Endodermal cell (in vitro differentiated cells): ENCODE data around the gene ACOT8. TPM values are rescaled to one million over a fixed set of nuclear protein-coding genes. Genes with fewer than 3 reads are reported as not detected.

ENCODE experiments used
- DNase-seq: peaks from one replicate; pipeline ENCODE4 v3.0.0-alpha.2; 2017
- H3K27ac ChIP-seq: 2 replicates; pipeline ENCODE4 v1.5.1; 2013; ENCODE audit warnings: mild to moderate bottlenecking, low read depth, low read length, moderate library complexity
- H3K27me3 ChIP-seq: 2 replicates; pipeline ENCODE4 v1.6.1; 2013; ENCODE audit warnings: mild to moderate bottlenecking, low read length, moderate library complexity; ENCODE audit not compliant: insufficient read depth, control insufficient read depth, poor library complexity, severe bottlenecking
- H3K36me3 ChIP-seq: 2 replicates; pipeline ENCODE4 v1.7.0; 2013; ENCODE audit warnings: mild to moderate bottlenecking, low read length, moderate library complexity; ENCODE audit not compliant: control insufficient read depth, insufficient read depth
- H3K4me1 ChIP-seq: one replicate; pipeline ENCODE4 v1.7.0; 2013; ENCODE audit warnings: low read length; ENCODE audit not compliant: control insufficient read depth, insufficient read depth
- H3K4me3 ChIP-seq: 2 replicates; pipeline ENCODE4 v1.5.1; 2013; ENCODE audit warnings: mild to moderate bottlenecking, low read length, moderate library complexity
- H3K9ac ChIP-seq: 2 replicates; pipeline ENCODE4 v1.6.1; 2013; ENCODE audit warnings: mild to moderate bottlenecking, low read length, moderate library complexity; ENCODE audit not compliant: poor library complexity, severe bottlenecking; ENCODE audit errors: extremely low read depth
- H3K9me3 ChIP-seq: 2 replicates; pipeline ENCODE4 v1.6.1; 2013; ENCODE audit warnings: mild to moderate bottlenecking, low read length, moderate library complexity; ENCODE audit not compliant: control insufficient read depth
- H3K27ac Mint-ChIP-seq: 2 replicates; pipeline ENCODE4 v1.8.0; 2020; ENCODE audit warnings: mixed read lengths
- H3K27me3 Mint-ChIP-seq: 2 replicates; pipeline ENCODE4 v1.8.0; 2021; ENCODE audit warnings: mild to moderate bottlenecking, mixed read lengths; ENCODE audit not compliant: insufficient read depth
- H3K36me3 Mint-ChIP-seq: 2 replicates; pipeline ENCODE4 v1.8.0; 2020; ENCODE audit warnings: low read depth, mixed read lengths
- H3K4me1 Mint-ChIP-seq: 2 replicates; pipeline ENCODE4 v1.8.0; 2020; ENCODE audit warnings: mixed read lengths
- H3K4me3 Mint-ChIP-seq: 2 replicates; pipeline ENCODE4 v1.8.0; 2020; ENCODE audit warnings: mild to moderate bottlenecking, moderate library complexity, mixed read lengths
- H3K9me3 Mint-ChIP-seq: 2 replicates; pipeline ENCODE4 v1.8.0; 2020; ENCODE audit warnings: mild to moderate bottlenecking, mixed read lengths
- WGBS, 2 experiments: methylation state at CpG; one replicate each; pipeline versions ENCODE4 v1.1.5 to v1.1.7; 2013; ENCODE audit warnings: missing lambda C conversion rate in 2 of 2, mixed read lengths in 1 of 2; ENCODE audit not compliant: insufficient coverage in 1 of 2, insufficient read length in 1 of 2; 5-methylcytosine and 5-hydroxymethylcytosine counted together
- total RNA-seq, 2 donors: library from RNA; stranded (reverse); fragmentation: NEBNext Ultra II Directional in 1 of 2; extraction: Animal tissue kit (Norgen Biotek cat#: 25700) in 1 of 2; gene quantifications; 2 replicates in 1 of 2; 3 replicates in 1 of 2; pipeline ENCODE4 v1.2.1, GENCODE V29; 2021
- TF ChIP-seq, protein P1 (sequence below): fragments of 200-600 bp; sonication (generic); conservative IDR thresholded peaks from 2 replicates; pipeline ENCODE4 v1.5.0; 2021; ENCODE audit warnings: antibody characterized with exemption, mild to moderate bottlenecking

ACOT8 gene
- total RNA-seq, 2 donors from 2014 or later = 24.3 to 27.9 TPM

- TF ChIP-seq, protein P1, sequence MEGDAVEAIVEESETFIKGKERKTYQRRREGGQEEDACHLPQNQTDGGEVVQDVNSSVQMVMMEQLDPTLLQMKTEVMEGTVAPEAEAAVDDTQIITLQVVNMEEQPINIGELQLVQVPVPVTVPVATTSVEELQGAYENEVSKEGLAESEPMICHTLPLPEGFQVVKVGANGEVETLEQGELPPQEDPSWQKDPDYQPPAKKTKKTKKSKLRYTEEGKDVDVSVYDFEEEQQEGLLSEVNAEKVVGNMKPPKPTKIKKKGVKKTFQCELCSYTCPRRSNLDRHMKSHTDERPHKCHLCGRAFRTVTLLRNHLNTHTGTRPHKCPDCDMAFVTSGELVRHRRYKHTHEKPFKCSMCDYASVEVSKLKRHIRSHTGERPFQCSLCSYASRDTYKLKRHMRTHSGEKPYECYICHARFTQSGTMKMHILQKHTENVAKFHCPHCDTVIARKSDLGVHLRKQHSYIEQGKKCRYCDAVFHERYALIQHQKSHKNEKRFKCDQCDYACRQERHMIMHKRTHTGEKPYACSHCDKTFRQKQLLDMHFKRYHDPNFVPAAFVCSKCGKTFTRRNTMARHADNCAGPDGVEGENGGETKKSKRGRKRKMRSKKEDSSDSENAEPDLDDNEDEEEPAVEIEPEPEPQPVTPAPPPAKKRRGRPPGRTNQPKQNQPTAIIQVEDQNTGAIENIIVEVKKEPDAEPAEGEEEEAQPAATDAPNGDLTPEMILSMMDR = no peak
- Histone ChIP-seq H3K4me3 (no peak overlapping the region), H3K36me3 (peaks cover 67% of the 10 kb centered on the region), H3K9me3 (peaks cover 6% of the 10 kb centered on the region), H3K9ac (no peak overlapping the region), H3K27ac (no peak overlapping the region), H3K27me3 (no peaks in the 10 kb centered on the region), H3K4me1 (no peaks in the 10 kb centered on the region)
- DNase-seq = no peak
- Mint-ChIP-seq H3K27me3 (no peaks in the 10 kb centered on the region), H3K27ac (no peak overlapping the region), H3K4me3 (no peak overlapping the region), H3K36me3 (peaks cover 64% of the 10 kb centered on the region), H3K4me1 (no peaks in the 10 kb centered on the region), H3K9me3 (peaks cover 4% of the 10 kb centered on the region)
Observed at GRCh38 chr20:45845452-45845851, 11.7 kb downstream of the ACOT8 start.

DNA sequence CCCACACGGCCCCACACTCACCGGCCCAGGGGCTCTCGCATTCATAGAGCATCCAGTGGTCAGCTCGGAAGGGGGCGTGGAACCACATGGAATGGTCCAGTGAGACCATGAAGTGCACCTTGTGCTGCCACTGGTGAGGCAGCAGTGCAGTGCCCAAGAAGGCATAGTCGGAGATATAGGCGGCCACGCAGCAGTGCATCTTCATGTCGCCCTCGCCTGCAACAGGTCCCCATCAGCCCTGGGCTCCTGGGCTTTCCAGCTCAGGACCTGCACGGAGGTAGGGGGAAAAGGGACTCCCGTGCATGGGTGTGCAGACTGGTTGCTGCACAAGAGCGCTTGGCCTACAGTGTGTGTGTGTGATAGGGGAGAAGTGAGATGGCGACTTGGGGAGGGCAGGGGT, 13.7 kb downstream of the ACOT8 start:
- peaks cover 48% of the 10 kb centered on the region for H3K36me3 Mint-ChIP-seq
- Histone ChIP-seq H3K27me3 (no peaks in the 10 kb centered on the region), H3K36me3 (peaks cover 63% of the 10 kb centered on the region), H3K9ac (no peak overlapping the region), H3K27ac (no peak overlapping the region), H3K4me1 (no peaks in the 10 kb centered on the region), H3K4me3 (no peak overlapping the region), H3K9me3 (no peaks in the 10 kb centered on the region)
- H3K9me3 Mint-ChIP-seq = no peaks in the 10 kb centered on the region
- H3K4me3 Mint-ChIP-seq = no peak overlapping the region
- TF ChIP-seq, protein P1 = no peak
- H3K27ac Mint-ChIP-seq = no peak overlapping the region
- no peaks in the 10 kb centered on the region for H3K27me3 Mint-ChIP-seq
- DNase-seq = no peak
- no peaks in the 10 kb centered on the region for H3K4me1 Mint-ChIP-seq
- WGBS, 2 experiments = 92 to 95% methylated on average over 5 to 14 of the region's 14 CpGs

- Histone ChIP-seq H3K4me1 (no peaks in the 10 kb centered on the region), H3K9me3 (no peaks in the 10 kb centered on the region), H3K36me3 (peaks cover 61% of the 10 kb centered on the region), H3K4me3 (no peak overlapping the region), H3K27ac (no peak overlapping the region), H3K27me3 (no peaks in the 10 kb centered on the region), H3K9ac (no peak overlapping the region)
- no peak for DNase-seq
- TF ChIP-seq, protein P1 = no peak
- Mint-ChIP-seq H3K4me1 (no peaks in the 10 kb centered on the region), H3K4me3 (no peak overlapping the region), H3K27me3 (no peaks in the 10 kb centered on the region), H3K27ac (no peak overlapping the region), H3K9me3 (no peaks in the 10 kb centered on the region), H3K36me3 (peaks cover 43% of the 10 kb centered on the region)
- WGBS, 2 experiments = 89 to 96% methylated on average over 4 to 5 of the region's 5 CpGs
Observed at GRCh38 chr20:45842169-45842812, 14.9 kb downstream of the ACOT8 start.
